GM18511 (cell line): ENCODE measurements around the gene SLC46A1.

Experiments
- ATAC-seq: cut with Tn5 transposase; IDR thresholded peaks from one replicate; pipeline ENCODE4 v1.9.1; 2021; ENCODE audit warnings: mild to moderate bottlenecking, moderate library complexity; ENCODE audit not compliant: unreplicated experiment

Gene SLC46A1

GRCh38 chr17:28363186-28363585 lies 42.8 kb downstream of the SLC46A1 start:
- no peak for ATAC-seq

- ATAC-seq, result no peak
Measured at GRCh38 chr17:28357901-28358197, 48.2 kb downstream of the SLC46A1 start.

- ATAC-seq, result peak; percentile 97
Measured at GRCh38 chr17:28357061-28357900, 48.7 kb downstream of the SLC46A1 start, which contains the start of gene POLDIP2. Gene POLDIP2 (minus strand): TSS chr17:28357527. CDS start chr17:28357448, 79 bp downstream.

- no peak for ATAC-seq
Measured at GRCh38 chr17:28350271-28350670, 55.7 kb downstream of the SLC46A1 start.

GRCh38 chr17:28348979-28349378 lies 57.0 kb downstream of the SLC46A1 start:
- ATAC-seq, result no peak

GRCh38 chr17:28347261-28347891 lies 58.6 kb downstream of the SLC46A1 start:
- no peak for ATAC-seq

- no peak for ATAC-seq
Measured at GRCh38 chr17:28346746-28347246, 59.2 kb downstream of the SLC46A1 start.

GRCh38 chr17:28346199-28346580 lies 59.8 kb downstream of the SLC46A1 start:
- ATAC-seq, result no peak

- ATAC-seq, result no peak
Measured at GRCh38 chr17:28345419-28346198, 60.4 kb downstream of the SLC46A1 start.
